Liver (tissue), 3 donors: Measurements from ENCODE around the gene VAPB.

Experiments used
- EGR1 ChIP-seq, 2 donors: IDR thresholded peaks; 2 replicates each; pipeline ENCODE4 v1.6.1; 2016 to 2018; ENCODE audit warnings: antibody characterized with exemption in 2 of 2, low read depth in 2 of 2
- GABPA ChIP-seq, 2 donors: IDR thresholded peaks in 1 of 2; conservative IDR thresholded peaks in 1 of 2; 2 replicates each; pipeline ENCODE4 v1.6.1; 2016; ENCODE audit warnings: antibody characterized with exemption in 2 of 2, mild to moderate bottlenecking in 1 of 2, moderate library complexity in 1 of 2
- HNF4A ChIP-seq, 2 donors: conservative IDR thresholded peaks; 2 replicates each; pipeline ENCODE4 v1.6.1; 2016; ENCODE audit warnings: antibody characterized with exemption in 2 of 2, mild to moderate bottlenecking in 2 of 2
- RAD21 ChIP-seq, 2 donors: IDR thresholded peaks; 2 replicates each; pipeline ENCODE4 v1.6.1; 2016; ENCODE audit warnings: antibody characterized with exemption in 2 of 2, mild to moderate bottlenecking in 2 of 2
- TAF1 ChIP-seq: conservative IDR thresholded peaks from 2 replicates; pipeline ENCODE4 v1.6.1; 2016; ENCODE audit warnings: antibody characterized with exemption, mild to moderate bottlenecking
- YY1 ChIP-seq: IDR thresholded peaks from 2 replicates; pipeline ENCODE4 v1.6.1; 2016; ENCODE audit warnings: antibody characterized with exemption, mild to moderate bottlenecking
- TF ChIP-seq, protein P1 (sequence below): fragments of 150-350 bp; IDR thresholded peaks from 2 replicates; pipeline ENCODE4 v1.5.1; 2017; ENCODE audit warnings: improper control_type of control experiment, low read depth, low read length; ENCODE audit not compliant: missing input control
- TF ChIP-seq, protein P2 (sequence below): IDR thresholded peaks from 2 replicates; pipeline ENCODE4 v1.6.1; 2016; ENCODE audit warnings: antibody characterized with exemption
- TF ChIP-seq, protein P3 (sequence below): IDR thresholded peaks from 2 replicates; pipeline ENCODE4 v1.6.1; 2016; ENCODE audit warnings: antibody characterized with exemption
- TF ChIP-seq, protein P4 (sequence below): IDR thresholded peaks from 2 replicates; pipeline ENCODE4 v1.6.1; 2016; ENCODE audit warnings: antibody characterized with exemption, mild to moderate bottlenecking
- donor health status: healthy.
- donor health status: healthy.

DNA sequence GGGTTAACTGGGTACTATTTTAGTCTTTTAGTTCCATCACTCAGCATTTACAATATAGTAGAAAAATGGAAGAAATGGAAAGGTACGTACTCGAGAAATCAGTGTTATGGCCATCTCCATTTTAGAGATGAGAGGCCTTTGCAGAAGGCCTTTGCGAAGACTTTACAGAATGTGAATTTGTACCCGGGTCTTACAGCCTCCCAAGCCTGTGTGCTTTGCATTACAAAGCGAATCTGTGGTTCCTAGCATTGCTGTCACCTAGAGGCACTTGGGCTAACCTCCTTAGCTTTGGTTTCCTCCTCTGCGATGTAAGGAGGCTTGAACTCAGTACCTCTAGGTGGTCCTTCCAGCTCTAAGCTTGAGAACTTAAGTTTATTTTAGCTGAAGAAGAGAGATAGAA, 10.9 kb downstream of the VAPB start:
- TF ChIP-seq, protein P1, sequence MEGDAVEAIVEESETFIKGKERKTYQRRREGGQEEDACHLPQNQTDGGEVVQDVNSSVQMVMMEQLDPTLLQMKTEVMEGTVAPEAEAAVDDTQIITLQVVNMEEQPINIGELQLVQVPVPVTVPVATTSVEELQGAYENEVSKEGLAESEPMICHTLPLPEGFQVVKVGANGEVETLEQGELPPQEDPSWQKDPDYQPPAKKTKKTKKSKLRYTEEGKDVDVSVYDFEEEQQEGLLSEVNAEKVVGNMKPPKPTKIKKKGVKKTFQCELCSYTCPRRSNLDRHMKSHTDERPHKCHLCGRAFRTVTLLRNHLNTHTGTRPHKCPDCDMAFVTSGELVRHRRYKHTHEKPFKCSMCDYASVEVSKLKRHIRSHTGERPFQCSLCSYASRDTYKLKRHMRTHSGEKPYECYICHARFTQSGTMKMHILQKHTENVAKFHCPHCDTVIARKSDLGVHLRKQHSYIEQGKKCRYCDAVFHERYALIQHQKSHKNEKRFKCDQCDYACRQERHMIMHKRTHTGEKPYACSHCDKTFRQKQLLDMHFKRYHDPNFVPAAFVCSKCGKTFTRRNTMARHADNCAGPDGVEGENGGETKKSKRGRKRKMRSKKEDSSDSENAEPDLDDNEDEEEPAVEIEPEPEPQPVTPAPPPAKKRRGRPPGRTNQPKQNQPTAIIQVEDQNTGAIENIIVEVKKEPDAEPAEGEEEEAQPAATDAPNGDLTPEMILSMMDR: no peak
- TF ChIP-seq YY1 (no peak), EGR1 (IDR thresholded peaks at IDR 0.05; ENCODE audit: low read depth in 2 of 2) (no peak), GABPA (IDR thresholded peaks at IDR 0.05 in 1 of 2, conservative IDR thresholded peaks at IDR 0.05 in 1 of 2) (no peak), TAF1 (no peak), HNF4A (conservative IDR thresholded peaks at IDR 0.05) (no peak), RAD21 (IDR thresholded peaks at IDR 0.05) (no peak)
- TF ChIP-seq, protein P2, sequence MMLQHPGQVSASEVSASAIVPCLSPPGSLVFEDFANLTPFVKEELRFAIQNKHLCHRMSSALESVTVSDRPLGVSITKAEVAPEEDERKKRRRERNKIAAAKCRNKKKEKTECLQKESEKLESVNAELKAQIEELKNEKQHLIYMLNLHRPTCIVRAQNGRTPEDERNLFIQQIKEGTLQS: no peak
- TF ChIP-seq, protein P3, sequence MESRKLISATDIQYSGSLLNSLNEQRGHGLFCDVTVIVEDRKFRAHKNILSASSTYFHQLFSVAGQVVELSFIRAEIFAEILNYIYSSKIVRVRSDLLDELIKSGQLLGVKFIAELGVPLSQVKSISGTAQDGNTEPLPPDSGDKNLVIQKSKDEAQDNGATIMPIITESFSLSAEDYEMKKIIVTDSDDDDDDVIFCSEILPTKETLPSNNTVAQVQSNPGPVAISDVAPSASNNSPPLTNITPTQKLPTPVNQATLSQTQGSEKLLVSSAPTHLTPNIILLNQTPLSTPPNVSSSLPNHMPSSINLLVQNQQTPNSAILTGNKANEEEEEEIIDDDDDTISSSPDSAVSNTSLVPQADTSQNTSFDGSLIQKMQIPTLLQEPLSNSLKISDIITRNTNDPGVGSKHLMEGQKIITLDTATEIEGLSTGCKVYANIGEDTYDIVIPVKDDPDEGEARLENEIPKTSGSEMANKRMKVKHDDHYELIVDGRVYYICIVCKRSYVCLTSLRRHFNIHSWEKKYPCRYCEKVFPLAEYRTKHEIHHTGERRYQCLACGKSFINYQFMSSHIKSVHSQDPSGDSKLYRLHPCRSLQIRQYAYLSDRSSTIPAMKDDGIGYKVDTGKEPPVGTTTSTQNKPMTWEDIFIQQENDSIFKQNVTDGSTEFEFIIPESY: no peak
- TF ChIP-seq, protein P4, sequence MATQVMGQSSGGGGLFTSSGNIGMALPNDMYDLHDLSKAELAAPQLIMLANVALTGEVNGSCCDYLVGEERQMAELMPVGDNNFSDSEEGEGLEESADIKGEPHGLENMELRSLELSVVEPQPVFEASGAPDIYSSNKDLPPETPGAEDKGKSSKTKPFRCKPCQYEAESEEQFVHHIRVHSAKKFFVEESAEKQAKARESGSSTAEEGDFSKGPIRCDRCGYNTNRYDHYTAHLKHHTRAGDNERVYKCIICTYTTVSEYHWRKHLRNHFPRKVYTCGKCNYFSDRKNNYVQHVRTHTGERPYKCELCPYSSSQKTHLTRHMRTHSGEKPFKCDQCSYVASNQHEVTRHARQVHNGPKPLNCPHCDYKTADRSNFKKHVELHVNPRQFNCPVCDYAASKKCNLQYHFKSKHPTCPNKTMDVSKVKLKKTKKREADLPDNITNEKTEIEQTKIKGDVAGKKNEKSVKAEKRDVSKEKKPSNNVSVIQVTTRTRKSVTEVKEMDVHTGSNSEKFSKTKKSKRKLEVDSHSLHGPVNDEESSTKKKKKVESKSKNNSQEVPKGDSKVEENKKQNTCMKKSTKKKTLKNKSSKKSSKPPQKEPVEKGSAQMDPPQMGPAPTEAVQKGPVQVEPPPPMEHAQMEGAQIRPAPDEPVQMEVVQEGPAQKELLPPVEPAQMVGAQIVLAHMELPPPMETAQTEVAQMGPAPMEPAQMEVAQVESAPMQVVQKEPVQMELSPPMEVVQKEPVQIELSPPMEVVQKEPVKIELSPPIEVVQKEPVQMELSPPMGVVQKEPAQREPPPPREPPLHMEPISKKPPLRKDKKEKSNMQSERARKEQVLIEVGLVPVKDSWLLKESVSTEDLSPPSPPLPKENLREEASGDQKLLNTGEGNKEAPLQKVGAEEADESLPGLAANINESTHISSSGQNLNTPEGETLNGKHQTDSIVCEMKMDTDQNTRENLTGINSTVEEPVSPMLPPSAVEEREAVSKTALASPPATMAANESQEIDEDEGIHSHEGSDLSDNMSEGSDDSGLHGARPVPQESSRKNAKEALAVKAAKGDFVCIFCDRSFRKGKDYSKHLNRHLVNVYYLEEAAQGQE: no peak
